Measurements from ENCODE around the gene LMNA.

The LMNA gene

DNA sequence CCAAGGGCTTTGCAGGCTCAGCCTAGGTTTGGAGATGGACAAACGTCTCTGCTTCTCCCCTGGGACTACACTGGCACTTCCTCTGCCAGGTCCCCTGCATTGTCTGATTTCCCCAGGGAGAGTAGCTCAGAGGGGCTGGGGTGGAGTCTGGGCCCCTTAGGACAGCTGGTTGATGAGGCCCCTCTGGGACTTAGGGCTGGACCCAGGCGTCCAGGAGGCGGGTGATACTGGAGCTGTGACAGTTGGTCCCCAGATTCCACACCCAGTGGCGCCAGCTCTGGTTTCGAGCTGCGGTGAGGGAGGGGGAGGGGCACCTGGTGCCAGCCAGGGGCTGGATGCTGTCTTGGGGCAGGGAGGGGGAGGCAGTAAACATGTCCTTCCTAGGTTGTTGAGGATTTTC, 24.8 kb upstream of the LMNA start:
- no peak overlapping the region for H2BK120ac ChIP-seq (ENCODE audit: insufficient read depth, low read length, poor library complexity)
- H2BK12ac ChIP-seq (ENCODE audit: low read length), result no peak overlapping the region
- H3K36me3 ChIP-seq (ENCODE audit: control insufficient read depth in 1 of 2, insufficient read depth in 2 of 2, low read length in 2 of 2), result peaks cover 21 to 27% of the 10 kb centered on the region in 2 experiments
- H3K4me1 ChIP-seq (ENCODE audit: control insufficient read depth in 1 of 2, insufficient read depth in 2 of 2, low read length in 2 of 2), result peaks cover 18 to 28% of the 10 kb centered on the region in 2 experiments
- no peak overlapping the region for H4K91ac ChIP-seq (ENCODE audit: low read depth, low read length)
- no peak overlapping the region for H2BK5ac ChIP-seq (ENCODE audit: low read depth, low read length, poor library complexity)
- H2AK5ac ChIP-seq (ENCODE audit: low read length), result no peak overlapping the region
- no peaks in the 10 kb centered on the region for H3K9me3 ChIP-seq (ENCODE audit: insufficient read depth, low read depth, low read length)
- H2AFZ ChIP-seq (ENCODE audit: insufficient read depth, low read length, poor library complexity), result no peak overlapping the region
- H3K9ac ChIP-seq (ENCODE audit: low read length), result no peak overlapping the region
- H3K4me3 ChIP-seq (ENCODE audit: low read depth, low read length), result no peak overlapping the region
- no peak overlapping the region for H3K18ac ChIP-seq (ENCODE audit: low read length)
- H4K12ac ChIP-seq (ENCODE audit: low read depth, low read length), result no peak overlapping the region
- no peak overlapping the region for H3K27ac ChIP-seq (ENCODE audit: low read depth, low read length)
- H3K4me2 ChIP-seq (ENCODE audit: low read length), result no peak overlapping the region
- peaks cover 12% of the 10 kb centered on the region for H3K79me1 ChIP-seq (ENCODE audit: low read length)
- no peaks in the 10 kb centered on the region for H3K27me3 ChIP-seq (ENCODE audit: insufficient read depth, low read length)
- H3K23ac ChIP-seq (ENCODE audit: low read length), result no peak overlapping the region
- H4K8ac ChIP-seq (ENCODE audit: low read depth, low read length), result no peak overlapping the region
- H3K14ac ChIP-seq (ENCODE audit: low read length), result no peak overlapping the region
- peak overlapping the region; percentile 22 for H3K4ac ChIP-seq (ENCODE audit: low read depth, low read length)
- no CpG with 5 or more reads among the region's 6 CpGs for WGBS (ENCODE audit: extremely low coverage, insufficient coverage, insufficient read length)
- peaks cover 14% of the 10 kb centered on the region for H3K79me2 ChIP-seq (ENCODE audit: control insufficient read depth, insufficient read depth, low read length, poor library complexity)
- DNase-seq, result no peak

DNA sequence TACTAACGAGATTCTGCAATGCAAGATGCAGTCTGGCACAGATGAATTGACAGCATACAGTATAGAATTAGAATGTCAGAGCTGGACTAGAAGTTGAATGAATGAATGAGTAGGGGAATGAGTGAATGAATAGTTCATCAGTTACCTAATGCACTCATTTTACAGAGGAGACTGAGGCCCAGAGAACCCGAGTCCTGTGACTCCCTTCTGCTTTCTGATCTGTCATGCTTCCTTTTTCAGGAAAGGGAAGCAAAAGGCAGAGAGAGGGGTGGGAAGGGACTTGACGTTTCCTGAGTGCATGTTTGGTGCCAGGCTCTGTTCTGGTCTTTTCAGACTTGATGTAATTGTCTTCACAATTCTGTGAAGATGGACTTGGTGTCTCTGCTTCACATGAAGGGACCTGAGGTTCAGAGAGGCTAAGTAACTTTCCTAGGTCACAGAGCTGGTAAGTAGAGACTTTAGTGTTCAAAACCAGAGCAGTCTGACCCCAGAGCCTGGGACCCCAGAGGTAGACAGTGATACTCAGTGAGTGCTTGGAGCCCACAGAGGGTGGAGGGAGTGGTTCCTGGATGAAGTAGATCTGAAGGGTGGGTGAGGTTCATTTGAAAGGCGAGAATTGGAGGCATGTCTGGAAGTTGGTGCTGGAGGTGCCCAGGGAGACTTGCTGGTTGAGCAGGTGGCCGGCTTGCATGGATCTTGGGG, 24.2 kb upstream of the LMNA start:
- Histone ChIP-seq H3K36me3 (ENCODE audit: control insufficient read depth in 1 of 2, insufficient read depth in 2 of 2, low read length in 2 of 2) (peaks cover 21 to 27% of the 10 kb centered on the region in 2 experiments), H3K4me1 (ENCODE audit: control insufficient read depth in 1 of 2, insufficient read depth in 2 of 2, low read length in 2 of 2) (peaks cover 13 to 22% of the 10 kb centered on the region in 2 experiments), H3K23ac (ENCODE audit: low read length) (no peak overlapping the region), H2BK5ac (ENCODE audit: low read depth, low read length, poor library complexity) (no peak overlapping the region), H3K79me1 (ENCODE audit: low read length) (peaks cover 6% of the 10 kb centered on the region), H3K27ac (ENCODE audit: low read depth, low read length) (no peak overlapping the region), H4K91ac (ENCODE audit: low read depth, low read length) (no peak overlapping the region), H2AK5ac (ENCODE audit: low read length) (no peak overlapping the region), H2BK120ac (ENCODE audit: insufficient read depth, low read length, poor library complexity) (no peak overlapping the region), H2AFZ (ENCODE audit: insufficient read depth, low read length, poor library complexity) (no peak overlapping the region), H3K9ac (ENCODE audit: low read length) (no peak overlapping the region), H3K27me3 (ENCODE audit: insufficient read depth, low read length) (no peaks in the 10 kb centered on the region), H3K4me2 (ENCODE audit: low read length) (no peak overlapping the region), H3K9me3 (ENCODE audit: insufficient read depth, low read depth, low read length) (no peaks in the 10 kb centered on the region), H3K4me3 (ENCODE audit: low read depth, low read length) (no peak overlapping the region), H3K79me2 (ENCODE audit: control insufficient read depth, insufficient read depth, low read length, poor library complexity) (peaks cover 8% of the 10 kb centered on the region), H4K8ac (ENCODE audit: low read depth, low read length) (no peak overlapping the region), H3K18ac (ENCODE audit: low read length) (no peak overlapping the region), H2BK12ac (ENCODE audit: low read length) (no peak overlapping the region), H3K14ac (ENCODE audit: low read length) (no peak overlapping the region), H4K12ac (ENCODE audit: low read depth, low read length) (no peak overlapping the region), H3K4ac (ENCODE audit: low read depth, low read length) (no peak overlapping the region)
- no peak for DNase-seq
- WGBS (ENCODE audit: extremely low coverage, insufficient coverage, insufficient read length), result no CpG with 5 or more reads among the region's 5 CpGs

DNA sequence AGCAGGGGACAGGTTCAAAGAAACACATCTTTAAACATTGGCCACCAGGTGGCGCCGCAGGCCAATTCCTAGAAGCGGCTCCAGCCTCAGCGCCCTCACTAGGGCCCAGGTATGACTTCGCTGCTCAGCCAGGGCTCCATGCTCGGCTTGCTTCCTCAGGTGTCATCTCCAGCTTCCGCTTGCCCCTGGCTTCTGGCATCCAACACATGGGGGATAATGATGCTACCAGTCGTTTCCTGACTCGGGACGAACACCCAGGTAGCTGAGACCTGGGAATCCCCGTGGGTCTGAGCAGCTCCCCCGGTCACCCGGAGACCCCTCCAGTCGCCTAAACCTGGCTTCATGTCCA, 23.7 kb upstream of the LMNA start:
- no peak overlapping the region for H4K12ac ChIP-seq (ENCODE audit: low read depth, low read length)
- DNase-seq, result peak; percentile 86 to 95
- no peak overlapping the region for H4K91ac ChIP-seq (ENCODE audit: low read depth, low read length)
- H3K9ac ChIP-seq (ENCODE audit: low read length), result no peak overlapping the region
- peaks cover 24 to 29% of the 10 kb centered on the region in 2 experiments for H3K36me3 ChIP-seq (ENCODE audit: control insufficient read depth in 1 of 2, insufficient read depth in 2 of 2, low read length in 2 of 2)
- no peak overlapping the region for H3K4me3 ChIP-seq (ENCODE audit: low read depth, low read length)
- H2BK5ac ChIP-seq (ENCODE audit: low read depth, low read length, poor library complexity), result no peak overlapping the region
- no peak overlapping the region for H3K27ac ChIP-seq (ENCODE audit: low read depth, low read length)
- H3K4ac ChIP-seq (ENCODE audit: low read depth, low read length), result peak overlapping the region; percentile 41
- H3K4me2 ChIP-seq (ENCODE audit: low read length), result no peak overlapping the region
- peak overlapping the region; percentile 20 for H3K18ac ChIP-seq (ENCODE audit: low read length)
- H2BK120ac ChIP-seq (ENCODE audit: insufficient read depth, low read length, poor library complexity), result no peak overlapping the region
- H3K27me3 ChIP-seq (ENCODE audit: insufficient read depth, low read length), result no peaks in the 10 kb centered on the region
- H2BK12ac ChIP-seq (ENCODE audit: low read length), result no peak overlapping the region
- no peak overlapping the region for H3K14ac ChIP-seq (ENCODE audit: low read length)
- peaks cover 5% of the 10 kb centered on the region for H3K79me1 ChIP-seq (ENCODE audit: low read length)
- H3K4me1 ChIP-seq (ENCODE audit: control insufficient read depth in 1 of 2, insufficient read depth in 2 of 2, low read length in 2 of 2), result peaks cover 13 to 21% of the 10 kb centered on the region in 2 experiments
- H3K23ac ChIP-seq (ENCODE audit: low read length), result no peak overlapping the region
- no peak overlapping the region for H4K8ac ChIP-seq (ENCODE audit: low read depth, low read length)
- H3K79me2 ChIP-seq (ENCODE audit: control insufficient read depth, insufficient read depth, low read length, poor library complexity), result peaks cover 8% of the 10 kb centered on the region
- H3K9me3 ChIP-seq (ENCODE audit: insufficient read depth, low read depth, low read length), result no peaks in the 10 kb centered on the region
- no peak overlapping the region for H2AFZ ChIP-seq (ENCODE audit: insufficient read depth, low read length, poor library complexity)
- no CpG with 5 or more reads among the region's 14 CpGs for WGBS (ENCODE audit: extremely low coverage, insufficient coverage, insufficient read length)
- H2AK5ac ChIP-seq (ENCODE audit: low read length), result no peak overlapping the region

DNA sequence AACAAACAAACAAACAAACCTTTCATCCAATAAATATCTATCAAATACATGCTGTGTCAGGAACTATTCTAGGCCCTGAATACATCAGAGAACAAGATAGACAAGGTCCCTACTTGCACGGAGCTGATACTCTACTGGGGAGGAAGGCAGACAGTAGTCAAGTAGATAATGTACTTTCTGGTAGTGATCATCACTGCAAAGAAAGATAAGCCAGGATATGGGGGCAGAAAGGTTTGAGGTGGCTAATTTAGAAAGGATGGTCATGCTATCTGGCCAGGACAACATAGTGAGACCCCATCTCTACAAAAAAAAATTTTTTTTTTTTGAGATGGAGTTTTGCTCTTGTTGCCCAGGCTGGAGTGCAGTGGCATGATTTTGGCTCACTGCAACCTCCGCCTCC, 22.9 kb upstream of the LMNA start:
- WGBS (ENCODE audit: extremely low coverage, insufficient coverage, insufficient read length), result no CpG with 5 or more reads among the region's 2 CpGs

More for the DNA sequence above, 22.9 kb upstream of the LMNA start:
- no peaks in the 10 kb centered on the region for H3K9me3 ChIP-seq (ENCODE audit: insufficient read depth, low read depth, low read length)
- no peak overlapping the region for H3K18ac ChIP-seq (ENCODE audit: low read length)
- H2BK120ac ChIP-seq (ENCODE audit: insufficient read depth, low read length, poor library complexity), result no peak overlapping the region
- no peak overlapping the region for H4K91ac ChIP-seq (ENCODE audit: low read depth, low read length)
- no peak overlapping the region for H2BK12ac ChIP-seq (ENCODE audit: low read length)
- DNase-seq, result no peak
- peaks cover 28 to 29% of the 10 kb centered on the region in 2 experiments for H3K36me3 ChIP-seq (ENCODE audit: control insufficient read depth in 1 of 2, insufficient read depth in 2 of 2, low read length in 2 of 2)
- no peak overlapping the region for H3K4me3 ChIP-seq (ENCODE audit: low read depth, low read length)
- H2BK5ac ChIP-seq (ENCODE audit: low read depth, low read length, poor library complexity), result no peak overlapping the region
- H3K79me1 ChIP-seq (ENCODE audit: low read length), result peaks cover 4% of the 10 kb centered on the region
- H2AFZ ChIP-seq (ENCODE audit: insufficient read depth, low read length, poor library complexity), result no peak overlapping the region
- no peak overlapping the region for H3K9ac ChIP-seq (ENCODE audit: low read length)
- no peak overlapping the region for H3K4me2 ChIP-seq (ENCODE audit: low read length)
- no peak overlapping the region for H2AK5ac ChIP-seq (ENCODE audit: low read length)
- no peak overlapping the region for H4K8ac ChIP-seq (ENCODE audit: low read depth, low read length)
- H3K4ac ChIP-seq (ENCODE audit: low read depth, low read length), result no peak overlapping the region
- H3K79me2 ChIP-seq (ENCODE audit: control insufficient read depth, insufficient read depth, low read length, poor library complexity), result peaks cover 8% of the 10 kb centered on the region
- no peak overlapping the region for H3K27ac ChIP-seq (ENCODE audit: low read depth, low read length)
- H3K23ac ChIP-seq (ENCODE audit: low read length), result no peak overlapping the region
- H3K27me3 ChIP-seq (ENCODE audit: insufficient read depth, low read length), result no peaks in the 10 kb centered on the region
- no peak overlapping the region for H3K14ac ChIP-seq (ENCODE audit: low read length)
- no peak overlapping the region for H4K12ac ChIP-seq (ENCODE audit: low read depth, low read length)
- peaks cover 17 to 23% of the 10 kb centered on the region in 2 experiments for H3K4me1 ChIP-seq (ENCODE audit: control insufficient read depth in 1 of 2, insufficient read depth in 2 of 2, low read length in 2 of 2)
